HG03354 (cell line): ENCODE results near the gene SCLY.
"Not testable (repeated sequence)": the region's sequence is repeated elsewhere in the genome, so short reads cannot be mapped to it uniquely, and the experiment has no call there.

Experiments used
- ATAC-seq: cut with Tn5 transposase; IDR thresholded peaks from one replicate; pipeline ENCODE4 v1.9.1; 2021; ENCODE audit warnings: mild to moderate bottlenecking; ENCODE audit not compliant: unreplicated experiment, poor library complexity, severe bottlenecking

SCLY gene

DNA sequence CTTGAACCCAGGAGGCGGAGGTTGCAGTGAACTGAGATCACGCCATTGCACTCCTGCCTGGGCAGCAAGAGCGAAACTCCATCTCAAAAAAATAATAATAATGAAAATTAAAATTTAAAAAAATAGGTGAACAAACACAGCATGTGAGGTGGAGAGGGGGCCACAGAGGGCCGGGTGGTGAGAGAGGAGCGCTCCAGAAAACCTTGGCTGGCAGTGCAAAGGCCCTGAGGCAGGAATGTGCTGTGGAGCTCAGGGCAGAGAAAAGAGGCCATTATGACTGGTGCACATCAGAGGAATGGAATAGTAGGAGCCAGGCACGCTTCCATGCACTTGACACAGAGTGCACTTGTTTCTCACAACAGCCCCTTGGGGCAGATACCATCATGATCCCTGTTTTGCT lies 21.6 kb upstream of the SCLY start:
- ATAC-seq: no peak

DNA sequence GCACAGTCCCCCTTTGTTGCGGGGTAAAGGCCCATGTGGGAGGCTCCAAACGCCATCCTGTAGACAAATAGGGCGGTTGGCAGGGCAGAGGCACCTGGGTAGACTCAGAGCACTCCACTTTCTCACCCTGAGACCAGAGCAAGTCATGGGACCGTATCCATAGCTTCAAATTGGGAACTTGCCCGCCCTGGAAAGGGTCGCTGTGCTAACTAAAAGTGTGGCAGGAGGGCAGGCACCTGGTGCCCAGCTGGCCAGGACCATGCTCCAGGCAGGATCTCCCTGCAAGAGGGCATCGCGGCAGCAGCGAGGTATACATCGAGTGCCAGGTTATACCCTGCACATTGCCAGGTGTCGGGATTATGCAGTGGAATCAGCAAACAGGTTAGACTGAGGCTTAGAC lies 20.8 kb upstream of the SCLY start:
- no peak for ATAC-seq

DNA sequence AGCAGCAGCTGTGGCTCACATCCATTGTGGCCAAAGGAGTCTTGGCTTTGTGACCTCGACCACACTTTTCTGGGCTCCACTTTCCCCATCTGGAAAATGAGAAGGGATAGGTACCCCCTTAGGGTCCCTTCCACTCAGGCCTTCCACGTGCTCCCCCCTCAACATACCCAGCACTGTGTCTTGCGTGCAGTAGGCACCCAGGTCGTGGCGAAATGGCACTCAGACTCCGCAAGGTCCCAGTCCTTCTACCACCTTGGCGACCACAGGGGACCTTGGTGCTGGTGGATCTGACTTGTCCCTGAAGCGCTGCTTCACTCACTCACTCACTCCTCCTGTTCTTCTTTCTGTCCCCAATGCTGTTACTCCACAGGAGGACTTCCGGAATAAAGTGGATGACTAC lies 19.9 kb upstream of the SCLY start:
- ATAC-seq: no peak

DNA sequence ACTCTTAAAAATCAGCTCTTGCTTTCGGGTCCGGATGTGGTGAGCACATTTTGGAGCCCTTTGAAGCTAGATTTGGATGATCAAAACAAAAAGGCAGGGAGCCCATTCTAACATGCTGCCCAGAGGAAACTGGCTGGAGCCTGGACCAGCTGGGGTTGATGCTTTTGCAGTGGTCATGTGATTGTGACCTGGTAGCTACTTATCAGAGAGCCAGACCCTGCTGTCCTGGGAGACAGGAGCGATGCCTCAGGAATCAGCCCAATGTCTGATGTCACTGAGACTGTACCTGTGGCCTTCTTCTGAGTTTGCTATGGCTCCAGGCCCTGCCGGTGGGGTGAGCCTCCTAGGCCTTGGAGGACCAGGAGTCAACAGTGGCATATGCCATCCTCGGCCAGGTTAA lies 18.7 kb upstream of the SCLY start:
- ATAC-seq: no peak

DNA sequence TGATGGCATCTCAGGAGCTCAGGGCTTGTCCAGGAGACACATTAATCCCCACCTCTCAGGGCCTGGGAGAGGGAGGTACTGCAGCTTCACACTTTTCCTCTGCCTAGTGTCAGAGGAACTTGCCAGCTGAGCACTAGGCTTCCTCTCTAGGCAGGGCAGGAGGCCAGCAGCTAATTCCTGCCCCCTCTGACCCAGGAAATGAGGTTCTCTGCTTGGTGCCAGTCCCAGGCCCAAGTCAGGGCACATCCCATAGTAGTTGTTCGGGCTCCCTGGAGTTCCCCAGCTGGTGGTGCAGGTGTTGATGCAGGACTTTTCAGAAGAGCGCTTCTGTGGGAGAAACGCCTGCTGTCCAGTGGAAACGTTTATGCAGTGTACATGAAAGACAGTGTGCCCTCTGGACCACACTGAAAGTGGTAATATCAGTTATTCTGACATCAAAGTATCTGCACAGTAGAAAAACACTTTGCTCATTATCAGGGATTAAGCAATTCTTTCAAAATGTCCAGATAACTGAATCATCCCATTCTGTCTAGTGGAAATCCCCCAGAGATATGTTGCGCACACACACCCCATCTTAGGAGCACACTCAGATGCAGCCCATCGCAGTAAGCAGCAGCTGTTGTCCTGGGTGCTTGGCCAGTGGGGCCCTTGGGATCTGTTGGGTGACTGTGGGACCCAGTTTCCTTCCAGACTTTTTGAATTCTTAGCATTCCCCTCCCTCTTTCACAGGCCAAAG lies 17.8 kb upstream of the SCLY start:
- ATAC-seq: no peak

DNA sequence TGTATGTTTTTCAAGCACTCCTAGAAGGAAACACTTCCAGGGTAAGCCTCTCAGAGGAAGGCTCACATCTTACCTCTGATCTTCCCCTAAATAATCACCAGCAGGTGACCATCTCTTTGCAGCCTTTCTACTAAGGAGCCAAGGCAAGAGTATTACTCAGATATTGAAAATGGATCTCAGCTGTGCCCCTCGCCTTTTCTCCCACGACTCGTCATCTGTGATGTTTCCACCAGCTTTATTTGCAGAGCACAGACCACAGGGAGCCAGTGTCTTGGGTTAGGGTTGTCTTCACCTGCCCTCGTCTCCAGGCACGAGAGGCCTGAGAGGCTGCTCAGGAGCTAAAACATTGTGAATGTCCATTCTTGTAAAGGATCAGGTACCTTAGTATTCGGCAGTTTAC lies 16.9 kb upstream of the SCLY start:
- ATAC-seq: no peak

DNA sequence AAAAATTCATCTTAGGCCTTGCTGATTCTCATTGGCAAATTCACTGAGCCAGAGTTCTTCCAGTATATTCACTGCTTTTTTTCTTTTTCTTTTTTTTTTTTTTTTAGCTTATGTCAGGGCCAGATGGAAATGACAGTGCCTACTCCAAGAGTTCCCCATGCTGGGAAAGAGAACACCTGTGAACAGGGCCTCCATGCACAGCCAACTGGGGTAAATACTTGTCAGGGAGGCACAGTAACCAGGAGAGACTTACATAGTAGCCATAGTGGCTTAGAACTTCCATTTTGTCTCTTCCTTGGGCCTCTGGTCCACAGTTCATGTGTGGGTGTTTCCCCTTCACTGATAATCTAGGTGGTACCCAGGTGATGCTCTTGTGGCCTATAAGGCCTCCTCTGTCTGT lies 15.2 kb upstream of the SCLY start:
- no peak for ATAC-seq

DNA sequence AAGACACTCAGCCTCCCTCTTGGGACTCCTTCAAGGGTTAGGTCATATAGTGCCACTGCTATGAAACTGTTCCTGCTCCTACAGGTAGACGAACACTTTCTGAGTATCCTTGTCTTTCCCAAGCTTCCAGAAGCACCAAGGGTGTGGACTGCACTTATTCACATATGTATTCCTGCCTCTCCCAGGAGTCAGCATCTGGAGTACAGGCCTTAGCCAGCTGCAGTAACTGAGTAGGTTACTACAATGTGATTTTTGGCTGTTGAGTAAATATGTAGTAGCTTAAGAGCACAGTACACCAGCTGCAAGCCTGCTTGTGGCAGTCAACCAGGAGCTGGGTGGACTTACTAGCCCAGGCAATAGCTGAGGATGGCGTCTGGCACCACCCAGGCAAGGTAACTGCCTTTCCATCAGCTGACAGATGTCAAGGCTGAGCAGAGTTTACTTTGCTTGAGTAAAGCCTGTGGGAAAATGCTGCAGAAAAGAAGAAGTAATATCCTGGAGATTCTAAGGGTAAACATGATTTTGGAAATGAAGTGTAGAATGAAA lies 14.0 kb upstream of the SCLY start:
- ATAC-seq: no peak

DNA sequence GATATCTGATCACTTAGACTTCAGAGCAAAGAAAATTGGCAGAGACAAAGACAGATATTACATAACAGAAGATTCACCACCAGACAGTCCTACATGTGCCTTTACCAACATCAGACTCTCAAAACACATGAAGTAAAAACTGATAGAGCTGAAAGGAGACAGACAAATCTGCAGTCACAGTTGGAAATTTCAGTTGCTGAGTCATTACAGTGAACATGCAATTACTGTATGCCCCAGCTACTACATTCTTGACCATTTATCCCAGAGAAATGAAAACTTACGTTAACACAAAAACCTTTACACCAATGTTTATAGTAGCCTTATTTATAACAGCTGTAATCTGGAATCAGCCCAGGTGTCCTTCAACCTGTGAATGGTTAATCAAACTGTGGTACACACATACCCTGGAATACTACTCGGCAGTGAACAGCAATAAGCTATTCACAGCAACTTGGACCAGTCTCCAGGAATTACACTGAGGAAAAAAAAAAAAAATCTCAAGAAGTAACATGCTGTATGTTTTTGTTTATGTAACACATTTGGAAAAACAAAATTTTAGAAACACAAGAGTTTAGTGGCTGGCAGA lies 7.5 kb upstream of the SCLY start:
- ATAC-seq: no peak

DNA sequence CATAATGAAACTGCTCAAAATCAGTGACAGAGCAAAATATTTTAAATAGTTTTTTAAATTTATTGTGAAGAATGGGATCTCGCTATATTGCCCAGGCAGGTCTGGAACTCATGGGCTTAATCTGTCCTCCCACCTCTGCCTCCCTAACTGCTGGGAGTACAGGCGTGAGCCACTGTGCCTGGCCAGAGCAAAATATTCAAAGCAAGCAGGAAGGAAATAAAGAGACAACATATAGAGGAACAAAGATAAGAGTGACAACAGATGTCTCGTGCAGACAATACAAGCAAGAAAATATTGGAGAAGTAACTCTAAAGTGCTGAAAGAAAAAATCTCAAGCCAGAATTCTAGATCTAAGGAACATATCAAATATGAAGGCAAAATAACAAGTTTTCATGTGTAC lies 5.0 kb upstream of the SCLY start:
- ATAC-seq: no peak

DNA sequence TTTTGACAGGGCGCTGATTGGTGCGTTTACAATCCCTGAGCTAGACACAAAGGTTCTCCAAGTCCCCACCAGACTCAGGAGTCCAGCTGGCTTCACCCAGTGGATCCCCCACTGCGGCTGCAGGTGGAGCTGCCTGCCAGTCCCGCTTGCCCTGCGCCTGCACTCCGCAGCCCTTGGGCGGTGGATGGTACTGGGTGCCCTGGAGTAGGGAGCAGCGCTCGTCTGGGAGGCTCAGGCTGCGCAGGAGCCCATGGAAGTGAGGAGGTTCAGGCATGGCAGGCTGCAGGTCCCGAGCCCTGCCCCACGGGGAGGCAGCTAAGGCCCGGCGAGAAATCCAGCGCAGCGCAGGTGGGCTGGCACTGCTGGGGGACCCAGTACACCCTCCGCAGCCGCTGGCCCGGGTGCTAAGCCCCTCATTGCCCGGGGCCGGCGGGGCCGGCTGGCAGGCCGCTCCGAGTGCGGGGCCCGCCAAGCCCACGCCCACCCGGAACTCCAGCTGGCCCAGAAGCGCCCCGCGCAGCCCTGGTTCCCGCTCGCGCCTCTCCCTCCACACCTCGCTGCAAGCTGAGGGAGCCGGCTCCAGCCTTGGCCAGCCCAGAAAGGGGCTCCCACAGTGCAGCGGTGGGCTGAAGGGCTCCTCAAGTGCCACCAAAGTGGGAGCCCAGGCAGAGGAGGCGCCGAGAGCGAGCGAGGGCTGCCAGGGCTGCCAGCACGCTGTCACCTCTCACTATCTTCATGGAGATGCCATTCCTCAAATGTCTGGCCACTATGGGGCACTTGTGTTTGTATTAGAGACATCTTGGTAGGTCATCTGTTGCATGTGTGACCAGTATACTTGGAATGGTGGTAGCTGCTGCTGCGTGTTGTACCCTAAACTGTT lies 2.9 kb upstream of the SCLY start:
- ATAC-seq: not testable (repeated sequence)

DNA sequence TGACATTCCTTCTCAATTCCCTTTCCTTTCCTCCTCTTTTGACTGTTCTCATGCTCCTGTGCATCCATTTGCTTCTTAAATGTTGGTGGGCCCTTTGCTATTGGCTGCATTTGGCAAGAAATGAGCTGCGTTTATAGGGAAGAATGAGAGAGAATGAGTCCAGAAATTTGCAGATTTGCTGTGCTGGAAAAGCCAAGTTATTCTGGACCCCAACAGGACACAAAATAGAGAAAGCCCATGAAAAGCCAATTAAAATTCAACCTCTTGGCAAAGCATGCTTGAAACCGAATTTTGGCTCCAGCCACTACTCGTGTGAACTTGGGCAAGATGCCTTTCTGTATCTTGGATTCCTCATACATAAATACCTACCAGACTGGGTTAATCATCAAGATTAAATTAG lies 1.3 kb upstream of the SCLY start:
- ATAC-seq: no peak

DNA sequence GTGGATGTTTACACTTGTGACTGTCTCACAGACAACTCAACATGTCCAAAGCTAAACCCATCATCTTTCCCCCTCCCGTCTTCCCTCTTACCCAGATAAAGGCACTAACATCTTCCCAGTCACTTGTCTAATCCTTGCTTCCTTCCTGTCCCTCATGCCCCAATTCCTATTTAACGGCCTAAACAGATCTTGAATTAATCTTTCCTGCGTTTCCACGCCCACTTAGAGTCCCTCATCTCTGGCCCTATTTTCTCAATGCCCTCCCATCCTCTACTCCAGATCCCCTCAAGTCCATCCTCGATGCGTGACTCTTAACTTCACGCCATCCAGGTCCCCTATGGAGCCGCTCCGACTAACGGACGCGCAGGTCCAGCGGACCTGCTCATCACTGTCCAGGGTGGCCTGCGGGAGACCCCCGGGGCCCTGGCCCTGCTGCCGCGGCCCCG lies 682 bp upstream of the SCLY start:
- no peak for ATAC-seq

DNA sequence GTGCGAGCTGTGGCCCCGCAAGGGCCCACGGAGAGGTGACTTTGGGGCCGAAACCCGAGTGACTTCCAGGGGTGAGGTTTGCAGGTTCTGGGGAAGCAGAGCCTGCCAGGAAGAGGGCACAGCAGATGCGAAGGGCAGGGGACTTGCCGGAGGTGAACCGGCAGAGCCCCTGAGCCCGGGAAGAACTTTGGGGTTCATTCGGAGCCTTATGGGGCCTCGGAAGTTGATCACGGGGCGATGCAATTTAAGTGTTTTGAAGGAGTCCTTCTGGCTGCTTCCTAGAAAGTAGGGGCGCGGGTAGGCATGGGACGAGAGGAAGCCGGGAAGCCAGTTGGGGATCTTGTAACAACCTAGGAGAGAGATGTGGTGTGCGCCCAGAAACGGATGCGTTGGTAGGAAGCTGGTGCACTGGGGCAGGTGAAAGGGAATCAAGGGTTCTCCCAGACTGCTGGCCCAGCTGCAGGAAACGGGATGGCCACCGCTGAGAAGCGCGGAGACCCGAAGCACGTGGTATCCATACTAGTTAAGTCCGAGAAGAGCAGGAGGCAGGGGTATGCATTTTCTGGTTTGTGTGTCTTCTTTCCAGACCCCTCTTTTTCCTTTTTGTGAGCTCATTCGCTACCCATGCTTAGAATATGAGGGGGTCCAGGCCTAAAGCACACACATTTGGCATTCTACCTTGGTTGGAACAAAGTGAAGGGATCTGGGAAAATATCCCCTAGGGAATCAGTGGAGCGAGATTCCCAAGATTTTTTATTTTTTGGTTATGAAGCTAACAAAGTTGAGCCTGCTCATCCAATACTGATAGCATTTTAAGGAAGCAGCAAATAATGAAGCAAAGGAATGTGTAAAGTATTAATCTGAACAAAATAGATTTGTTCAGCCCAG lies 758 bp downstream of the SCLY start:
- peak; percentile 25 for ATAC-seq

DNA sequence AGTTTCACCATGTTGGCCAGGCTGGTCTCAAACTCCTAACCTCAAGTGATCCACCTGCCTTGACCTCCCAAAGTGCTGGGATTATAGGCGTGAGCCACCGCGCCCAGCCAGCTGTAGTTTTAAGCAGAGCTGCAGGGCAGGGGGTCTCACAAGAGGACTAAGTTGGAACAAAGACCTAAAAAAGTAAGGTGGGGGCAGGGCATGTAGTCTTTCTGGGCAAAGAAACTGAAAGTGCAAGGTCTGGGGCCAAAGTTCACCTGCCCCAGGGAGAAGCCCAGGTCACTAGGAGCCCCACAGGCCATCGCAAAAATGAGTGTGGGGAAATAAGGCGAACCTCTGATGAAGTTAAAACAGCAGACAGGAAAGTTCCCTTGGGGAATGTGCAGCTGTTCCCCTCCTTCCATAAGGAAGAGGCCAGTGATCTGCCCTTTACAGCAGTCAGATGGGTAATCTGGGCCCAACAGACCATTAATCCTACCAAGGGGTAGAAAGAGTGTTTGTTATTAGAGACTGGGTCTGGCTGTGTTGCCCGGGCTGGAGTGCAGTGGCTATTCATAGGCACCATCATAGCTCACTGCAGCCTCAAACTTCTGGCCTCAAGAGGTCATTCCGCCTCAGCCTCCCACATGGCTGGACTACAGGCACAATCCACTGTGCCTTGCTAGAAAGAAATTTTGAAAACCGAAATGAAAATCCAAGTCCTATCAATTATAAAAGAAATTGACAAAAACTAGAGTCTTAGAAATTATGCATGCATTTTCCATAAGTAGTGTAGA lies 2.8 kb downstream of the SCLY start:
- ATAC-seq: no peak

DNA sequence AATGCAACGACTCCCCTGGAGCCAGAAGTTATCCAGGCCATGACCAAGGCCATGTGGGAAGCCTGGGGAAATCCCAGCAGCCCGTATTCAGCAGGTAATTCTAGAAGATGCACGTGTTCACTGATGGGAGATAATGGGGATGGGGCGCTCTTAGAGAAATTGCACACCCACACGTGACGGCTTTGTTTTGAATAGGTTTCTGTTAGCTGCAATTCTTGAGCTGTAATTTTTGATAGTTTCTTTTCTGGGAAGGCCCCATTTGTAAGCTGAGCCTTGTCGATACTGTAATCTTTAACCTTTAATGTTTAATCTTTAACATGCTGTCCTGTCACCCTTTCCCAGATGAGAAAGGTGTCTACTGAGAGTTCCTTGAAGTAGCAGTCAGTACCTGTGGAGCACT lies 3.6 kb downstream of the SCLY start:
- no peak for ATAC-seq

DNA sequence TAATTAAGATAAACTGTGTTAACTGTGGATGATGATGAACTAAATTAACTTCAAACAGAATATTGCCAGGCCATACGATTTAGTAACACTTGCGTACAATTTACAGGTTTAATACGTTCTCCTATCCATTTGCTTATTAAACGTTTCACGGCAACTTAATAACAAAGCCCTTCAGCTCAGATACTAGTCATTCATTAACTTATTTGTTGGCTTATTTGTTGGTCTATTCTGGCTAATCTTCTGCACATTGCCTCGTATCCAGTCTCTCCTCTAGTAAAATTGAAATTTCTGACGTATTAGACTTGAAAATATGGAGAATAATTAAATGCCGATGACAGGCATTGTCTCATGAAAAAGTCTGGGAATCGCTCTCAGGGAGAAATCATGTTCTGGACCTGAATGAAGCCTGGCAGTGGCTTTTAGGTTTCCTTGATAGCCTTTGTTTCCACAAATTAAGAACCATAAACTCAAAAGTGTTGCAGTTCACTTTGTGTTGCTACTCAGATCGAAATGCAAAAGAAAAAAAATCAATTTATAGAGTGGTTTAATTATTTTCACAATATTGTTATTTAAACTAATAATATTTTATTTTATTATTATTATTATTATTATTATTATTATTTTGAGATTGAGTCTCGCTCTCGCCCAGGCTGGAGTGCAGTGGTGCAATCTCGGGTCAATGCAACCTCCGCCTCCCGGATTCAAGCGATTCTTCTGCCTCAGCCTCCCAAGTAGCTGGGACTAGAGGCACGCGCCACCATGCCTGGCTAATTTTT lies 4.5 kb downstream of the SCLY start:
- no peak for ATAC-seq

DNA sequence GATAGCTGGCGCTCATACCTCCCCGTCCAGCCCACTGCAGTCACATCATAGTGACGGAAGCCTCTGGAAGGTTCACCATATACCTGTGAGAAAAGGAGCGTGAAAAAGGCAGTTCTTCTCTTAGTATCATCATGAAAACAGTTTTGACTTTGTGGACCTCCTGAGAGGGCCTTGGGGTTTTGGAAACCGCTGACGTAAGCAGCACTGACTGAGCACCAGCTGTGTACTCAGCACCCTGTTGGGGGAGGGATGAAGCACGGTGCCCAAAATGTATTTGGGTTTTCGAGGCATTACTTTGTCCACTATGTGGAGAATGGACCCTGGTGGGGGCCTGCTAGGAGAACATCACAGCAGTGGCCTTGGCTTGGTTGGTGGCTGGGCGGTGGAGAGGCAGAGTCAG lies 5.4 kb downstream of the SCLY start:
- no peak for ATAC-seq
